Fibroblast of the aortic adventitia (primary cell): Measurements from ENCODE around the gene CFH. TPM values are rescaled to one million over a fixed set of nuclear protein-coding genes. Genes with fewer than 3 reads are reported as not detected.
"Not testable (repeated sequence)": the region's sequence is repeated elsewhere in the genome, so short reads cannot be mapped to it uniquely, and the experiment has no call there.

Experiments
- DNase-seq: peaks from one replicate; pipeline ENCODE4 v3.0.0-alpha.2; 2010; ENCODE audit warnings: low read depth
- H3K4me3 ChIP-seq: 2 replicates; pipeline ENCODE4 v1.5.1; 2011; ENCODE audit warnings: low read depth, mild to moderate bottlenecking, control low read depth, low read length, moderate library complexity
- CTCF ChIP-seq: IDR thresholded peaks from 2 replicates; pipeline ENCODE4 v1.5.1; 2011; ENCODE audit warnings: mild to moderate bottlenecking, low read length, control low read depth, inconsistent platforms; ENCODE audit not compliant: insufficient read depth
- total RNA-seq: library from RNA; depleted of rRNA; stranded (reverse); fragments of >200 nt; gene quantifications from 2 replicates; pipeline ENCODE4 v1.2.3, GENCODE V29; 2012; ENCODE audit warnings: low replicate concordance

Gene CFH
- total RNA-seq, 1 donor = 105 TPM

GRCh38 chr1:196619721-196620120 lies 32.1 kb upstream of the CFH start:
- no peak for DNase-seq
- TF ChIP-seq CTCF = no peak
- H3K4me3 ChIP-seq = no peak overlapping the region

- DNase-seq = no peak
- TF ChIP-seq CTCF = no peak
- no peak overlapping the region for H3K4me3 ChIP-seq
These were observed 28.8 kb upstream of the CFH start for GRCh38 chr1:196623079-196623478.

GRCh38 chr1:196628838-196629237 lies 23.0 kb upstream of the CFH start:
- no peak overlapping the region for H3K4me3 ChIP-seq
- no peak for TF ChIP-seq CTCF
- no peak for DNase-seq

GRCh38 chr1:196637606-196638005 lies 14.2 kb upstream of the CFH start:
- TF ChIP-seq CTCF = no peak
- DNase-seq = no peak

GRCh38 chr1:196638466-196638865 lies 13.4 kb upstream of the CFH start:
- DNase-seq = no peak
- H3K4me3 ChIP-seq = no peak overlapping the region
- TF ChIP-seq CTCF = no peak

More at GRCh38 chr1:196637606-196638005, 14.2 kb upstream of the CFH start:
- H3K4me3 ChIP-seq = no peak overlapping the region

GRCh38 chr1:196639291-196639690 lies 12.6 kb upstream of the CFH start:
- not testable (repeated sequence) for H3K4me3 ChIP-seq, DNase-seq

GRCh38 chr1:196640976-196641375 lies 10.9 kb upstream of the CFH start:
- no peak for DNase-seq
- no peak for TF ChIP-seq CTCF
- H3K4me3 ChIP-seq = no peak overlapping the region
